GM12873 (cell line): ENCODE data around the gene PEBP1.

ENCODE experiments used
- CTCF ChIP-seq: IDR thresholded peaks from 2 replicates; pipeline ENCODE4 v1.5.1; 2012; ENCODE audit warnings: low read depth, mild to moderate bottlenecking, moderate library complexity, low read length, control low read depth; ENCODE audit not compliant: insufficient read depth; ENCODE audit errors: missing control alignments

The PEBP1 gene

GRCh38 chr12:118137148-118137678 lies 1.3 kb downstream of the PEBP1 start:
- TF ChIP-seq CTCF, result no peak

GRCh38 chr12:118140825-118141224 lies 4.9 kb downstream of the PEBP1 start:
- TF ChIP-seq CTCF, result no peak

GRCh38 chr12:118144499-118144898 lies 8.6 kb downstream of the PEBP1 start:
- no peak for TF ChIP-seq CTCF

GRCh38 chr12:118145113-118145797 lies 9.3 kb downstream of the PEBP1 start:
- no peak for TF ChIP-seq CTCF

GRCh38 chr12:118145798-118146156 lies 9.9 kb downstream of the PEBP1 start:
- TF ChIP-seq CTCF, result no peak

- TF ChIP-seq CTCF, result no peak
Measured at GRCh38 chr12:118148287-118148686, 12.4 kb downstream of the PEBP1 start.

GRCh38 chr12:118150625-118151024 lies 14.7 kb downstream of the PEBP1 start:
- no peak for TF ChIP-seq CTCF

- TF ChIP-seq CTCF, result no peak
Measured at GRCh38 chr12:118151755-118152154, 15.8 kb downstream of the PEBP1 start.
